GM12801 (cell line): ENCODE results near the gene ATP9A.

Source experiments
- TF ChIP-seq, protein P1 (sequence below): IDR thresholded peaks from one replicate; pipeline ENCODE4 v1.5.1; 2011; ENCODE audit warnings: control low read depth; ENCODE audit not compliant: insufficient read length; ENCODE audit errors: extremely low read depth

ATP9A gene

DNA sequence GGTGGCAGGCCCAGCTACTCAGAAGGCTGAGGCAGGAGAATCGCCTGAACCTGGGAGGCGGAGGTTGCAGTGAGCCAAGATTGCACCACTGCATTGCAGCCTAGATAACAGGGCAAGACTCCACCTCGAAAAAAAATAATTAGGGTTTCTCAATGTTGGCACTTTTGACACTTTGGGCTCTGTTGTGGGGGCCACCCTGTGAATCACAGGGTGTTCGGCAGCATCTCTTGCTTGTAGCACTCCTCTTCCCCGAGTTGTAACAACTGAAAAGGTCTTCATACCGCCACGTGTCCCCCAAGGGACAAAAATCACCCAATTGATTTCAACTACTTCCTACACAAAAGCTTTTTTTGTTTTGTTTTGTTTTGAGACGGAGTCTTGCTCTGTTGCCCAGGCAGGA, 172.4 kb downstream of the ATP9A start:
- TF ChIP-seq, protein P1, sequence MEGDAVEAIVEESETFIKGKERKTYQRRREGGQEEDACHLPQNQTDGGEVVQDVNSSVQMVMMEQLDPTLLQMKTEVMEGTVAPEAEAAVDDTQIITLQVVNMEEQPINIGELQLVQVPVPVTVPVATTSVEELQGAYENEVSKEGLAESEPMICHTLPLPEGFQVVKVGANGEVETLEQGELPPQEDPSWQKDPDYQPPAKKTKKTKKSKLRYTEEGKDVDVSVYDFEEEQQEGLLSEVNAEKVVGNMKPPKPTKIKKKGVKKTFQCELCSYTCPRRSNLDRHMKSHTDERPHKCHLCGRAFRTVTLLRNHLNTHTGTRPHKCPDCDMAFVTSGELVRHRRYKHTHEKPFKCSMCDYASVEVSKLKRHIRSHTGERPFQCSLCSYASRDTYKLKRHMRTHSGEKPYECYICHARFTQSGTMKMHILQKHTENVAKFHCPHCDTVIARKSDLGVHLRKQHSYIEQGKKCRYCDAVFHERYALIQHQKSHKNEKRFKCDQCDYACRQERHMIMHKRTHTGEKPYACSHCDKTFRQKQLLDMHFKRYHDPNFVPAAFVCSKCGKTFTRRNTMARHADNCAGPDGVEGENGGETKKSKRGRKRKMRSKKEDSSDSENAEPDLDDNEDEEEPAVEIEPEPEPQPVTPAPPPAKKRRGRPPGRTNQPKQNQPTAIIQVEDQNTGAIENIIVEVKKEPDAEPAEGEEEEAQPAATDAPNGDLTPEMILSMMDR = no peak

DNA sequence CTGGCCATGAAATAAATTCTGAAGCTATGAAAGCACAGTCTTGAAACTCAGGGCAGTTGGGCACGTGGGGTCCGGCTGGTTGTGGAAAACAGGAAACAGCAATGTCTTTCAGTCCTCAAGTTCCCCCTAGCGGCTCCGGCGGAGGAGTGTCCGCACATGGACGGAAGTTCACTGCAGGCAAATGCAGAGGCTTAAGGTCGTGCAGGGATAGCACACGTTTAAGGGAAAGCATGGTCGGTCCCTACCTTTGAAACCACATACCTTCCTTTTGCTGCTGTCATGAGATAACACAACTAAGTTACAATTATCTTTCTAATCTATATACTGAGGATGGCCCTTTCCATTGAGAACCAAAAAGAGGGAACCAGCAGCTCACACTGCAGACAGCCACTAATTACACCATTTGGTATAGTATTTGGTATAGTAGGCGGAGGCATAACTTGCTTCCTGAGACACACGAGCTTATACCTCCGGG, 173.1 kb downstream of the ATP9A start:
- TF ChIP-seq, protein P1 = no peak

DNA sequence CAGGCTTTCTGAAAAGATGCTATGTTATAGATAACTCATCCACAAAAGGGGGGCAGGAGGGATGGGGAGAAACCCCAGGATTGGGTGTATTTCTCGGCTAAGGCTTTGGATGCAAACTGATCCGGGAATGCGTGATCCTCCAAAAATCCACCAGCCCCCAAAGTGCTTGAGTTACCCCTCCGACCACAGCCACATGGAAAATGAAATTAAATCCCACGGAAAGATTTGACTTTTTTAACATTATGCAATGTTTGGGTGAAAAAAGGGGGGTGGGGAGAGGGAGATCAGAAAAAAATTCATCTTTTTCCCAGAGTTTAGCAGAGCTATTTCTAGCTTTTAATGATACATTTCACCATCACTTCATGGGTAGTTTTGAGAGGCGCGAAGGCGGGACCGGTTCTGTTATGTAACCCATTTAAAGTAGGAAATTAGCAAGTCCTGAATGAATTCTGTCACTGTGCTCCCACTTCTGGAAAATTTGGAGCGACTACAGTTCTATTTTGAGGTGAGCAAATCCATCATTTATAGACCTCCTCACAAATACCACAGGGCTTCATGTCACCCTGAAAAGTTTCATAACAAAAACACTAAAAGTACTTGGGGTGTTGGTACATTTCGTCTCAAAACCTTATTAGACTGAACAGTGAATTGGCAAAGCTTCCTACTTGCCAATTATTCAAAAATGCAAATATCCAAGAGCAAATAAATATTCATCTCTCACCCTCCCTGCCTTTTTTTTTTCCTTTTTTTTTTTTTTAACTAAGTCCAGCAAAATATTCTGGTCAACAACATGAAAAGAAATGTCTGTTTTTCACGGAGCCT, 173.7 kb downstream of the ATP9A start:
- TF ChIP-seq, protein P1 = no peak

DNA sequence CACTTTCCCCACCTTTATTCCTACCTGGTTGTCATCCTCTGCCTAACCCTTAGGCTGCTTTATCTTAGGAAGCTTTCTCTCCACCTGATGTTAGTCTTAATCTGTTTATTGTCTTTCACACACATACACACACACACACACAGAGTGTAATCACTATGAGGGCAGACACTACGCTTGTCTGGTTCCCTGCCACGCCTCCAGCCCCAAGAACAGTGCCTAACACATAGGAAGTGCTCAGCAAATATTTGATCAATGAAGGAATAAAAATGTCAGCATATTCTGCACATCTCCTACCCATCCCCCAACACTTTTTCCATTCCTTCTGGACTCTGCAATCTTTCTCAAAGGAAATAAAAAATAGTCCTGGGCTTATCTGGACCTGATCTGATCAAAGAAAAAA, 174.6 kb downstream of the ATP9A start:
- TF ChIP-seq, protein P1 = no peak

DNA sequence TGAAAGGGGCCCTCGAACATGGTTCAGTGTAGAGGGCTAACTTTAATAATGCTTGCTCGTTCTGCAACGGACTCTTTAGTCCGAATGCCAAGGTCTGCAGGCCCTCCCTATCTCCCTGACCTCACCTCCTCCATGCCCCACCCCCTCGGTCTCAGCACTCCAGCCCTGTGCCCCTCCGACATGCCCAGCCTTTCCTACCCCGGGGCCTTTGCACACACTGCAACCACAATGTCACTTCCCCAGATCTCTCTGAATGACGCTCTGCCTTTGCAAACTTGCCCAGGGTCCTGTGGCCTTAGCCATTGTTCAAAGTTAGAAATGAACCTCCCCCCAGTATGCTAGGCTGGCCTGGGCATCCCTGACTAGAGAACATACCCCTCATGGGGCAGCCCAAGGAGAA, 175.6 kb downstream of the ATP9A start:
- TF ChIP-seq, protein P1 = no peak

DNA sequence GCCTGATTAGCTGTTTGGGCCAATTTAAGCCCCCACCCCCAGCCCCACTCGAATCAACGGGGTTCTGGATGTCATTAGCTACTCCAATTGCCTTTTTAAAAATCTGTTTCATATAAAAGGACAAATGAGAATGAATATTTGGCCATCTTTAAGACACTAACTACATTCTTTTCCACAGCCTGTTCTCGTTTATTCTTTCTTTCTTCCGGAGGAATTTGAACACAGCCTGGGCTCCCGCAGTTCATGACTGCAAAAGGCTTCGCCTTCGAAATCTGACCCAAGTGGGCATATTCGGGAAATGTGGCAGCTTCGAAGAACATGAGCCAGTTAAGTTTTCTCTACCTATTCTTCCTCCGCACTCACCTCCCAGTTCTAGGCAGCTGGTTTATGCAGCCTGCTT, 176.3 kb downstream of the ATP9A start:
- TF ChIP-seq, protein P1 = no peak

DNA sequence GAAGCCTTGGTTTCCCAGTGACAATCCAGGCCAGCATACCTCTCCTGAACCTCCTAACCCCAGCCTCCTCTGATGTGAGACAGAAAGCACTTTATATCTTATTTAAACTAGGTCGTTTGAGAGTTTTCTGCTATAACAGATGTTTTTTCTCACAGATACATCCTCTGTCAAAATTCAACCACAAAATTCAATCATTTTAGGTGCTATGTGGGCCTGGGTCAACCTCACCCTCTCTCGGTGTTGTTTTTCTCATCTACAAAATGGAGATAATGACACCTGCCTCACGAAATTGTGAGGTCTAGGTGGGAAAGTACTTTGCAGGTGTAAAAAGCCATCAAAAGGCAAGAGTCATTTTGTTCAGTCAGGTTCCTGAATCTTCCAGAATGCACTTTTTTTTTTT, 179.4 kb downstream of the ATP9A start:
- TF ChIP-seq, protein P1 = no peak
